Activated naive CD4-positive, alpha-beta T cell treated with anti-CD3 and anti-CD28 coated beads, Interleukin-2, amount 10 ng/mL, durations not matched to agents 5 hours and 36 hours (primary cell): ENCODE results near the gene RHOB. TPM values are rescaled to one million over a fixed set of nuclear protein-coding genes. Genes with fewer than 3 reads are reported as not detected.

Source experiments
- total RNA-seq, 2 experiments: library from RNA; stranded (reverse); gene quantifications; one replicate each; pipeline ENCODE4 v1.2.3, GENCODE V29; 2021

RHOB gene
- 1 to 10 TPM; 1.7 to 2.2 TPM for total RNA-seq

GRCh38 chr2:20446917-20447436 is at the start of gene RHOB:
RHOB (plus strand) TSS chr2:20447074; CDS start chr2:20447466, 392 bp downstream.

Other genes with a start within 250 kb of the RHOB start
- gene SDC1, start 221.9 kb upstream of the RHOB start, total RNA-seq = under 1 TPM; 0.10 to 0.15 TPM
- gene PUM2, start 96.2 kb upstream of the RHOB start, total RNA-seq = 100 to 1,000 TPM; 131 to 134 TPM
- gene HS1BP3, start 204.0 kb downstream of the RHOB start, total RNA-seq = 10 to 100 TPM; 15.7 to 16.6 TPM
- gene GDF7, start 220.1 kb downstream of the RHOB start, total RNA-seq = not detected